ENCODE results near the gene CYB5D1. TPM values are rescaled to one million over a fixed set of nuclear protein-coding genes. Genes with fewer than 3 reads are reported as not detected.

The CYB5D1 gene
- polyA plus RNA-seq, 1 donor (not counting 4 experiments of a cell fraction or from before 2014, with no cell fraction given) = 14.8 TPM

GRCh38 chr17:7894226-7894625 lies 36.4 kb downstream of the CYB5D1 start:
- FAIRE-seq (no peak), DNase-seq (ENCODE audit: low read depth, low spot score) (no peak)
- Histone ChIP-seq H3K4me1 (ENCODE audit: control insufficient read depth, extremely low read depth, insufficient read depth, low read length) (peaks cover 6% of the 10 kb centered on the region), H3K36me3 (ENCODE audit: control insufficient read depth in 2 of 2, extremely low read depth in 1 of 2, insufficient read depth in 2 of 2, low read length in 2 of 2) (peaks cover 50 to 59% of the 10 kb centered on the region in 2 experiments), H2AFZ (ENCODE audit: control insufficient read depth, low read length) (no peak overlapping the region), H3K4me2 (ENCODE audit: control insufficient read depth, extremely low read depth, insufficient read depth, low read depth, low read length) (no peak overlapping the region), H3K9me3 (ENCODE audit: control insufficient read depth, low read depth, low read length) (no peaks in the 10 kb centered on the region), H3K9me1 (ENCODE audit: control insufficient read depth, extremely low read depth, insufficient read depth, low read length) (no peaks in the 10 kb centered on the region), H3K9ac (ENCODE audit: control insufficient read depth, extremely low read depth, insufficient read depth, low read length) (no peak overlapping the region), H3K79me2 (ENCODE audit: control insufficient read depth, insufficient read depth, low read length) (peaks cover 6% of the 10 kb centered on the region), H4K20me1 (ENCODE audit: control insufficient read depth, extremely low read depth, insufficient read depth, low read length) (no peaks in the 10 kb centered on the region), H3K4me3 (ENCODE audit: control insufficient read depth in 2 of 3, extremely low read depth in 1 of 3, insufficient read depth in 2 of 3, low read depth in 1 of 3, low read length in 3 of 3) (no peak overlapping the region), H3K27ac (ENCODE audit: control insufficient read depth, insufficient read depth, low read length) (no peak overlapping the region), H3K27me3 (ENCODE audit: control insufficient read depth, extremely low read depth, insufficient read depth, low read length) (no peaks in the 10 kb centered on the region)
- TF ChIP-seq CTCF (optimal IDR thresholded peaks at IDR 0.05 in 1 of 3, IDR thresholded peaks at IDR 0.05 in 1 of 3, conservative IDR thresholded peaks at IDR 0.05 in 1 of 3; ENCODE audit: extremely low read depth in 1 of 3, insufficient read depth in 2 of 3, low read length in 3 of 3) (no peak), EZH2 (IDR thresholded peaks at IDR 0.05; ENCODE audit: low read length) (no peak)
- dilution Hi-C loops (cut with MboI; ENCODE audit: extremely low pct_ligation_motif_present, low sequenced_read_pairs) = no loop called here

- no peak overlapping the region for H2AFZ ChIP-seq (ENCODE audit: control insufficient read depth, low read length)
- H3K9ac ChIP-seq (ENCODE audit: control insufficient read depth, extremely low read depth, insufficient read depth, low read length) = no peak overlapping the region
- H3K27me3 ChIP-seq (ENCODE audit: control insufficient read depth, extremely low read depth, insufficient read depth, low read length) = no peaks in the 10 kb centered on the region
- FAIRE-seq (no peak), DNase-seq (ENCODE audit: low read depth, low spot score) (no peak)
- no peaks in the 10 kb centered on the region for H4K20me1 ChIP-seq (ENCODE audit: control insufficient read depth, extremely low read depth, insufficient read depth, low read length)
- H3K4me2 ChIP-seq (ENCODE audit: control insufficient read depth, extremely low read depth, insufficient read depth, low read depth, low read length) = no peak overlapping the region
- no peaks in the 10 kb centered on the region for H3K9me1 ChIP-seq (ENCODE audit: control insufficient read depth, extremely low read depth, insufficient read depth, low read length)
- dilution Hi-C loops (cut with MboI; ENCODE audit: extremely low pct_ligation_motif_present, low sequenced_read_pairs) = no loop called here
- no peak overlapping the region for H3K27ac ChIP-seq (ENCODE audit: control insufficient read depth, insufficient read depth, low read length)
- peaks cover 54 to 55% of the 10 kb centered on the region in 2 experiments for H3K36me3 ChIP-seq (ENCODE audit: control insufficient read depth in 2 of 2, extremely low read depth in 1 of 2, insufficient read depth in 2 of 2, low read length in 2 of 2)
- no peaks in the 10 kb centered on the region for H3K9me3 ChIP-seq (ENCODE audit: control insufficient read depth, low read depth, low read length)
- no peaks in the 10 kb centered on the region for H3K79me2 ChIP-seq (ENCODE audit: control insufficient read depth, insufficient read depth, low read length)
- H3K4me1 ChIP-seq (ENCODE audit: control insufficient read depth, extremely low read depth, insufficient read depth, low read length) = no peaks in the 10 kb centered on the region
- no peak overlapping the region for H3K4me3 ChIP-seq (ENCODE audit: control insufficient read depth in 2 of 3, extremely low read depth in 1 of 3, insufficient read depth in 2 of 3, low read depth in 1 of 3, low read length in 3 of 3)
- TF ChIP-seq EZH2 (IDR thresholded peaks at IDR 0.05; ENCODE audit: low read length) (no peak), CTCF (optimal IDR thresholded peaks at IDR 0.05 in 1 of 3, IDR thresholded peaks at IDR 0.05 in 1 of 3, conservative IDR thresholded peaks at IDR 0.05 in 1 of 3; ENCODE audit: extremely low read depth in 1 of 3, insufficient read depth in 2 of 3, low read length in 3 of 3) (no peak)
These were observed 37.1 kb downstream of the CYB5D1 start for GRCh38 chr17:7894866-7895265.
